DMS53 (cell line): ENCODE results near the gene SOBP.
A peak's percentile ranks its signal among the peaks of the same experiment; 100 is the strongest.

Experiments
- DNase-seq: peaks from one replicate; lab custom pipeline; 2025; lab: John Stamatoyannopoulos, UW

SOBP gene

GRCh38 chr6:107523054-107523791 is 33.3 kb downstream of the SOBP start:
- no peak for DNase-seq

- no peak for DNase-seq
Measured at GRCh38 chr6:107523794-107524193, 33.9 kb downstream of the SOBP start.

- no peak for DNase-seq
Measured at GRCh38 chr6:107524626-107525025, 34.7 kb downstream of the SOBP start.

GRCh38 chr6:107531868-107532267 is 42.0 kb downstream of the SOBP start:
- DNase-seq, result no peak

- DNase-seq, result no peak
Measured at GRCh38 chr6:107532706-107533105, 42.8 kb downstream of the SOBP start.

- DNase-seq, result no peak
Measured at GRCh38 chr6:107533415-107534059, 43.6 kb downstream of the SOBP start.

- no peak for DNase-seq
Measured at GRCh38 chr6:107534571-107535141, 44.7 kb downstream of the SOBP start.

GRCh38 chr6:107535626-107536025 is 45.7 kb downstream of the SOBP start:
- DNase-seq, result no peak

GRCh38 chr6:107536180-107536961 is 46.5 kb downstream of the SOBP start:
- no peak for DNase-seq

GRCh38 chr6:107537559-107537958 is 47.6 kb downstream of the SOBP start:
- DNase-seq, result no peak

GRCh38 chr6:107538856-107539387 is 49.0 kb downstream of the SOBP start:
- peak; percentile 12 for DNase-seq

- DNase-seq, result peak; percentile 58
Measured at GRCh38 chr6:107539409-107539808, 49.5 kb downstream of the SOBP start.

- DNase-seq, result peak; percentile 38
Measured at GRCh38 chr6:107539849-107540464, 50.0 kb downstream of the SOBP start.

GRCh38 chr6:107540465-107540857 is 50.5 kb downstream of the SOBP start:
- DNase-seq, result peak; percentile 47

GRCh38 chr6:107542192-107542668 is 52.3 kb downstream of the SOBP start:
- DNase-seq, result no peak

GRCh38 chr6:107543088-107543487 is 53.2 kb downstream of the SOBP start:
- DNase-seq, result no peak

- no peak for DNase-seq
Measured at GRCh38 chr6:107543567-107543966, 53.6 kb downstream of the SOBP start.

GRCh38 chr6:107545763-107546162 is 55.8 kb downstream of the SOBP start:
- DNase-seq, result no peak

- DNase-seq, result no peak
Measured at GRCh38 chr6:107546691-107547450, 57.0 kb downstream of the SOBP start.

- no peak for DNase-seq
Measured at GRCh38 chr6:107547451-107547840, 57.5 kb downstream of the SOBP start.

GRCh38 chr6:107550241-107550840 is 60.4 kb downstream of the SOBP start:
- no peak for DNase-seq
